MM.1S (cell line): ENCODE results near the gene RAPGEF2.

Source experiments
- DNase-seq: peaks from one replicate; pipeline ENCODE4 v3.0.0-alpha.2; 2015
- H2AFZ ChIP-seq: fragments of 300-600 bp; sonication (generic); 2 replicates; pipeline ENCODE4 v1.6.0; 2016; ENCODE audit warnings: antibody characterized with exemption, low read length
- H3F3A ChIP-seq: fragments of 300-600 bp; sonication (generic); 2 replicates; pipeline ENCODE4 v1.6.1; 2016; ENCODE audit warnings: mild to moderate bottlenecking, antibody characterized with exemption, low read length, moderate library complexity, mixed read lengths; ENCODE audit not compliant: insufficient read depth
- H3K27ac ChIP-seq: fragments of 300-600 bp; sonication (generic); 2 replicates; pipeline ENCODE4 v1.5.1; 2016; ENCODE audit warnings: mild to moderate bottlenecking, low read length
- H3K27me3 ChIP-seq: fragments of 300-600 bp; sonication (generic); replicated peaks from 2 replicates; pipeline ENCODE4 v1.6.0; 2016; ENCODE audit warnings: low read length; ENCODE audit not compliant: insufficient read depth
- H3K36me3 ChIP-seq: fragments of 300-600 bp; sonication (generic); replicated peaks from 2 replicates; pipeline ENCODE4 v1.6.1; 2016; ENCODE audit warnings: mild to moderate bottlenecking, low read length, mixed read lengths; ENCODE audit not compliant: insufficient read depth
- H3K4me1 ChIP-seq: fragments of 300-600 bp; sonication (generic); 2 replicates; pipeline ENCODE4 v1.6.1; 2016; ENCODE audit warnings: low read length, mixed read lengths
- H3K4me2 ChIP-seq: fragments of 300-600 bp; sonication (generic); 2 replicates; pipeline ENCODE4 v1.6.0; 2016; ENCODE audit warnings: low read depth, low read length
- H3K4me3 ChIP-seq: fragments of 300-600 bp; sonication (generic); 2 replicates; pipeline ENCODE4 v1.5.1; 2016; ENCODE audit warnings: low read length, mixed read lengths
- H3K79me2 ChIP-seq: fragments of 300-600 bp; sonication (generic); 2 replicates; pipeline ENCODE4 v1.6.1; 2016; ENCODE audit warnings: mixed run types, low read length, mixed read lengths
- H3K9ac ChIP-seq: fragments of 300-600 bp; sonication (generic); 2 replicates; pipeline ENCODE4 v1.6.1; 2016; ENCODE audit warnings: low read length, mixed read lengths
- H3K9me2 ChIP-seq: fragments of 300-600 bp; sonication (generic); replicated peaks from 2 replicates; pipeline ENCODE4 v1.6.1; 2016; ENCODE audit warnings: mild to moderate bottlenecking, low read length, mixed read lengths; ENCODE audit not compliant: insufficient read depth
- H3K9me3 ChIP-seq: fragments of 300-600 bp; sonication (generic); replicated peaks from 2 replicates; pipeline ENCODE4 v1.6.1; 2016; ENCODE audit warnings: mild to moderate bottlenecking, low read length, mixed read lengths; ENCODE audit not compliant: insufficient read depth
- H4K20me1 ChIP-seq: fragments of 300-600 bp; sonication (generic); 2 replicates; pipeline ENCODE4 v1.6.1; 2016; ENCODE audit warnings: mild to moderate bottlenecking, low read length, moderate library complexity, mixed read lengths; ENCODE audit not compliant: insufficient read depth
- CTCF ChIP-seq: fragments of 300-600 bp; sonication (generic); IDR thresholded peaks from 2 replicates; pipeline ENCODE4 v1.5.1; 2016; ENCODE audit warnings: antibody characterized with exemption, low read length, mixed read lengths
- EZH2 ChIP-seq: fragments of 300-600 bp; sonication (generic); optimal IDR thresholded peaks from 2 replicates; pipeline ENCODE3; 2017; ENCODE audit warnings: low read depth, mild to moderate bottlenecking, antibody characterized with exemption, low read length, mixed read lengths
- EZH2phosphoT487 ChIP-seq: fragments of 300-600 bp; sonication (generic); IDR thresholded peaks from 2 replicates; pipeline ENCODE4 v1.6.1; 2018; ENCODE audit warnings: antibody characterized with exemption, low read length

RAPGEF2 gene

GRCh38 chr4:159162576-159162975 lies 59.7 kb downstream of the RAPGEF2 start:
- Histone ChIP-seq H3K4me2 (no peak overlapping the region), H3K27ac (no peak overlapping the region), H3K9me3 (no peaks in the 10 kb centered on the region), H3K27me3 (no peaks in the 10 kb centered on the region), H4K20me1 (no peaks in the 10 kb centered on the region), H3K36me3 (no peaks in the 10 kb centered on the region), H3K9ac (no peak overlapping the region), H3K9me2 (no peaks in the 10 kb centered on the region), H3K79me2 (peaks cover 32% of the 10 kb centered on the region), H3K4me1 (peaks cover 9% of the 10 kb centered on the region), H3K4me3 (no peak overlapping the region), H2AFZ (no peak overlapping the region), H3F3A (no peaks in the 10 kb centered on the region)
- DNase-seq: no peak
- no peak for TF ChIP-seq CTCF
- TF ChIP-seq EZH2phosphoT487: no peak

DNA sequence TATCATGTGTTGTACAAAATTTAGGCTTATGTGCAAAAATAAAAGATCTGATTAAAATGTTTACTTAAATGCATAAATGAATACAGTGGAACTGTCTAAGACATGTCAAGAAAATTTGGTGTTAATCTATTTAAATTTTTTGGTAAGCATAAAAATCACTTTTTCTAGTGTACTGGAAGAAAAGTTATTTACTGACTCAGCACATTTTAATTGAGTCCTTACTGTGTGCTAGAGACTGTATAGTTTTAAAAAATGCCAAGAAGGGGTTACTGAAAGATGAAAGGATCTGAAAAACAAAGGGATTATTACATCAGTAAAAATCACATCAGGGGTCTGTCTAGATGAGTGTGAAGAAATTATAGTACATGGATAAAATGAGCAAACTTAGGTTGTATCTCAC lies 60.6 kb downstream of the RAPGEF2 start:
- Histone ChIP-seq H3K4me2 (no peak overlapping the region), H3K4me1 (peaks cover 9% of the 10 kb centered on the region), H3K9ac (no peak overlapping the region), H3K9me3 (no peaks in the 10 kb centered on the region), H3K36me3 (no peaks in the 10 kb centered on the region), H3K4me3 (no peak overlapping the region), H2AFZ (no peak overlapping the region), H3K27me3 (no peaks in the 10 kb centered on the region), H3K79me2 (peaks cover 31% of the 10 kb centered on the region), H3K27ac (no peak overlapping the region), H3F3A (no peaks in the 10 kb centered on the region), H4K20me1 (no peaks in the 10 kb centered on the region), H3K9me2 (no peaks in the 10 kb centered on the region)
- TF ChIP-seq CTCF (no peak), EZH2 (no peak), EZH2phosphoT487 (no peak)
- no peak for DNase-seq

DNA sequence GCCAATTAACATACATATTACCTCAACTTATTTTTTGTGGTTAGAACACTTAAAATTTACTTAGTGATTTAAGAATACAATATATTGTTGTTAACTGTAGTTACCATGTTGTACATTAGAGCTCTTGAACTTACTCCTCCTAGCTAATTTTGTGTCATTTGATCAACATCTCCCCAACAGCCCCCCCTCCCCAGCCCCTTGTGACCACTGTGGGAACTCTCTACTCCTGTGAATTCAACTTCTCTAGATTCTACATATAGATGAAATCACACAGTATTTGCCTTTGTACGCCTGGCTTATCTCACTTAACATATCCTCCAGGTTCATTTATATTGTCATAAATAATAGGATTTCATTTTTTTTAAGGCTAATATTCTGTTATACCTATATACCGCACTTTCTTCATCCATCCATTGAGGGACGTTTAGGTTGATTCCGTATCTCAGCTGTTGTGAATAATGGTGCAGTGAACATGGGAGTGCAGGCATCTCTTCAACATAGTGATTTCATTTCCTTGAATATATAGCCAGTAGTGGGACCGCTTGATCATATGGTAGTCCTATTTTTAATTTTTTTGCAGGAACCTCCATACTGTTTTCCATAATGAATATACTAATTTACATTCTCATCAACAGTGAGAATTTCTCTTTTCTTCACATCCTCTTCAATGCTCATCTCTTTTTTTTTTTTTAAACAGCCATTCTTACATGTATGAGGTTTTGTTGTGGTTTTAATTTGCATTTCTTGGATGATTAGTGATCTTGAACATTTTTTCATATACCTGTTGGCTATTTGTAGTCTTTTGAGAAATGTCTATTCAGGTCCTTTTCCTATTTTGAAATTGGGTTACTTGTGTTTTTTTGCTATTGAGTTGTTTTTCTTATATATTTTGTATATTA lies 66.8 kb downstream of the RAPGEF2 start:
- no peak overlapping the region for H3K4me3 ChIP-seq
- peak; percentile 55 for DNase-seq
- peak overlapping the region; percentile 30 for H3K4me2 ChIP-seq
- no peak for TF ChIP-seq EZH2
- TF ChIP-seq CTCF: no peak
- TF ChIP-seq EZH2phosphoT487: no peak
- H3F3A ChIP-seq: no peaks in the 10 kb centered on the region
- no peaks in the 10 kb centered on the region for H4K20me1 ChIP-seq
- H3K27me3 ChIP-seq: no peaks in the 10 kb centered on the region
- no peak overlapping the region for H2AFZ ChIP-seq
- no peak overlapping the region for H3K9ac ChIP-seq
- peaks cover 24% of the 10 kb centered on the region; the same call in 1 of the 2 replicates for H3K79me2 ChIP-seq
- H3K9me3 ChIP-seq: no peaks in the 10 kb centered on the region
- peaks cover 12% of the 10 kb centered on the region; the same call in 1 of the 2 replicates for H3K4me1 ChIP-seq
- no peaks in the 10 kb centered on the region for H3K9me2 ChIP-seq
- H3K27ac ChIP-seq: no peak overlapping the region
- no peaks in the 10 kb centered on the region for H3K36me3 ChIP-seq
